Stimulated activated naive CD8-positive, alpha-beta T cell treated with anti-CD3 and anti-CD28 coated beads, Interleukin-15, Interleukin-2, amounts not matched to agents 100 U/mL and 50 U/mL, for 24 hours (primary cell): ENCODE results near the gene DNMBP.
"Not testable (repeated sequence)": the region's sequence is repeated elsewhere in the genome, so short reads cannot be mapped to it uniquely, and the experiment has no call there.

ENCODE experiments used
- ATAC-seq: fragments of 150-1000 bp; cut with Tn5 transposase; one replicate; pipeline ENCODE4 v1.10.0; 2021
- DNase-seq: peaks from one replicate; pipeline ENCODE4 v3.0.0; 2021

DNMBP gene

GRCh38 chr10:99945263-99945662 is 64.5 kb downstream of the DNMBP start:
- DNase-seq: no peak
- no peak for ATAC-seq

- no peak for ATAC-seq
These were observed 64.9 kb downstream of the DNMBP start for GRCh38 chr10:99944860-99945259.

GRCh38 chr10:99943908-99944307 is 65.8 kb downstream of the DNMBP start:
- ATAC-seq: no peak
- no peak for DNase-seq

More at GRCh38 chr10:99944860-99945259, 64.9 kb downstream of the DNMBP start:
- DNase-seq: no peak

GRCh38 chr10:99941942-99942820 is 67.6 kb downstream of the DNMBP start:
- no peak for DNase-seq
- no peak for ATAC-seq

- DNase-seq (no peak), ATAC-seq (peak; percentile 57)
These were observed 71.2 kb downstream of the DNMBP start for GRCh38 chr10:99938563-99938962.

GRCh38 chr10:99937630-99938029 is 72.1 kb downstream of the DNMBP start:
- DNase-seq (no peak), ATAC-seq (peak; percentile 61)

- DNase-seq: not testable (repeated sequence)
These were observed 77.4 kb downstream of the DNMBP start for GRCh38 chr10:99932203-99932957.

GRCh38 chr10:99930731-99931550 is 78.8 kb downstream of the DNMBP start:
- ATAC-seq: no peak

More at GRCh38 chr10:99932203-99932957, 77.4 kb downstream of the DNMBP start:
- not testable (repeated sequence) for ATAC-seq

GRCh38 chr10:99929360-99929759 is 80.4 kb downstream of the DNMBP start:
- no peak for ATAC-seq
- DNase-seq: no peak

More at GRCh38 chr10:99930731-99931550, 78.8 kb downstream of the DNMBP start:
- DNase-seq: no peak

GRCh38 chr10:99927721-99928280 is 81.9 kb downstream of the DNMBP start:
- ATAC-seq (no peak), DNase-seq (no peak)

GRCh38 chr10:99926925-99927720 is 82.6 kb downstream of the DNMBP start:
- ATAC-seq: no peak
- DNase-seq: no peak

GRCh38 chr10:99924451-99925255 is 85.1 kb downstream of the DNMBP start:
- no peak for DNase-seq
- ATAC-seq: no peak

GRCh38 chr10:99921948-99922347 is 87.8 kb downstream of the DNMBP start:
- no peak for DNase-seq
- no peak for ATAC-seq

GRCh38 chr10:99920901-99921300 is 88.8 kb downstream of the DNMBP start:
- ATAC-seq (no peak), DNase-seq (no peak)

- no peak for ATAC-seq
- DNase-seq: no peak
These were observed 89.3 kb downstream of the DNMBP start for GRCh38 chr10:99920486-99920885.

- no peak for ATAC-seq
- no peak for DNase-seq
These were observed 91.6 kb downstream of the DNMBP start for GRCh38 chr10:99917963-99918825.

GRCh38 chr10:99916776-99917175 is 93.0 kb downstream of the DNMBP start:
- ATAC-seq (no peak), DNase-seq (no peak)

GRCh38 chr10:99915414-99915813 is 94.3 kb downstream of the DNMBP start:
- ATAC-seq (no peak), DNase-seq (no peak)

GRCh38 chr10:99914236-99914635 is 95.5 kb downstream of the DNMBP start:
- DNase-seq: no peak
- no peak for ATAC-seq
